Gastroesophageal sphincter (tissue), 3 donors: ENCODE measurements around the gene KRTAP19-6.

Experiments used
- CTCF ChIP-seq, 4 experiments: fragments of 200-600 bp in 2 of 4; fragments of 450-650 bp in 2 of 4; sonication (generic) in 1 of 4; IDR thresholded peaks; one replicate each; pipeline ENCODE4 v1.5.1; 2017 to 2019; ENCODE audit warnings: antibody characterized with exemption in 4 of 4, mild to moderate bottlenecking in 2 of 4, moderate library complexity in 2 of 4
- POLR2A ChIP-seq, 2 donors: fragments of 450-650 bp; IDR thresholded peaks; one replicate each; pipeline ENCODE4 v1.6.1; 2017; ENCODE audit warnings: antibody characterized with exemption in 2 of 2, mild to moderate bottlenecking in 2 of 2, moderate library complexity in 1 of 2

- TF ChIP-seq CTCF (IDR thresholded peaks at IDR 0.05), result no peak
- no peak for TF ChIP-seq POLR2A (IDR thresholded peaks at IDR 0.05)
These were observed 48.6 kb upstream of the KRTAP19-6 start, which contains the start of gene KRTAP22-2 for GRCh38 chr21:30590297-30590696.
